ENCODE results near the gene SELENOP.

Gene SELENOP

DNA sequence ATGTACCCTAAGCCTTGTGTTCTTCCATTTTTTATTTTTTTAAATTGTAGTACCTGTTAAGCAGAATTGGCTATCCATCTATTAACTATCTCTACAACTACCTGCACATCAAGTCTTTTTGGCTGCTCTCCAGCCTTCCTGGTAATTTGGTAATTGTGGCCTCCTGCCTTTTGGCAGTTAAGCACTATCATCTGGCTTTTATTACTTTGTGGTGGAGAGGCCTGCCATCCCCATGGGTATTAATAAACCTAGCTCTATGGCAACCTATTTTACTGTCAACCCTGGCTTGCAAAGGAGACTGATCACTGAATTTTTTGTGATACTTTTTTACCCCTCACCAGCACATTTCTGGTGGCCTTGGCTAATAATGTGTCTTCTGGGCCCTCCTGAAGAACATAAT is 20.5 kb downstream of the SELENOP start:
- peaks cover 13% of the 10 kb centered on the region for H3K36me3 Mint-ChIP-seq (ENCODE audit: low read depth)
- H3K27me3 Mint-ChIP-seq (ENCODE audit: low read depth): no peaks in the 10 kb centered on the region
- no peak overlapping the region for H3K4me3 Mint-ChIP-seq
- H3K27ac Mint-ChIP-seq: no peak overlapping the region
- no peak for DNase-seq (ENCODE audit: low spot score)
- no peaks in the 10 kb centered on the region for H3K4me1 Mint-ChIP-seq (ENCODE audit: low read depth)
- peaks cover 15% of the 10 kb centered on the region for H3K9me3 Mint-ChIP-seq

DNA sequence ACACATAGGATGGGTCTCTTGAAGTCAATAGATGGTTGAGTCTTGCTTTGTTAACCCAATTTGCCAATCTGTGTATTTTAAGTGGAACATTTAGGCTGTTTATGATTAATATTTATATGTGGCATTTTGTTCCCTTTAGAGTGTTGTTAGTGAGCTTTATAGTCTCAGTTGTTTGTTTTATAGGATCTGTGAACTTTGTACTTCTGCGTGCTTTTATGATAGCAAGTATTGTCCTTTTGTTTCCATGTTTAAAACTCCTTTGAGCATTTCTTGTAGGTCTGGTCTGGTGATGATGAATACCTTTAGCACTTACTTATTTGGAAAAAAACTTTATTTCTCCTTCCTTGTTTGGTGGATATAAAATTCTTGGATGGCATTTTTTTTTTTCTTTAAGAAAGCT is 23.8 kb downstream of the SELENOP start:
- H3K9me3 Mint-ChIP-seq: peaks cover 15% of the 10 kb centered on the region
- H3K4me1 Mint-ChIP-seq (ENCODE audit: low read depth): no peaks in the 10 kb centered on the region
- no peaks in the 10 kb centered on the region for H3K27me3 Mint-ChIP-seq (ENCODE audit: low read depth)
- peaks cover 10% of the 10 kb centered on the region for H3K36me3 Mint-ChIP-seq (ENCODE audit: low read depth)
- H3K4me3 Mint-ChIP-seq: no peak overlapping the region
- no peak overlapping the region for H3K27ac Mint-ChIP-seq
- no peak for DNase-seq (ENCODE audit: low spot score)

DNA sequence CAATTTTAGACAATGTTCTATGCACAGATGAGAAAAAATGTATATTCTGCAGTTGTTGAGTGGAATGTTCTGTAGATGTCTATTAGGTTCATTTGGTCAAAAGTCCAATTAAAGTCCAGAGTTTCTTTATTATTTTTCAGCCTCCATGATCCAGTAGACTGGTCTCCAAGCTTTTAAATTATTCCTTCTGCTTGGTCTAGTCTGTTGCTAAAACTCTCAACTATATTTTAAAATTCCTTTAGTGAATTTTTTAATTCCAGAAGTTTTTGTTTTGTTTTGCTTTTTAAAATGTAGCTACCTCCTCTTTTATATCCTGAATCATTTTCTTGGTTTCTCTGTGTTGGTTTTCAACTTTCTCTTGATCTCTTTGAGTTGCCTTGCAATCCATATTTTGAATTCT is 24.6 kb downstream of the SELENOP start:
- Mint-ChIP-seq H3K36me3 (ENCODE audit: low read depth) (peaks cover 10% of the 10 kb centered on the region), H3K4me1 (ENCODE audit: low read depth) (no peaks in the 10 kb centered on the region), H3K9me3 (peaks cover 15% of the 10 kb centered on the region), H3K27me3 (ENCODE audit: low read depth) (no peaks in the 10 kb centered on the region), H3K4me3 (no peak overlapping the region), H3K27ac (no peak overlapping the region)
- DNase-seq (ENCODE audit: low spot score): no peak

DNA sequence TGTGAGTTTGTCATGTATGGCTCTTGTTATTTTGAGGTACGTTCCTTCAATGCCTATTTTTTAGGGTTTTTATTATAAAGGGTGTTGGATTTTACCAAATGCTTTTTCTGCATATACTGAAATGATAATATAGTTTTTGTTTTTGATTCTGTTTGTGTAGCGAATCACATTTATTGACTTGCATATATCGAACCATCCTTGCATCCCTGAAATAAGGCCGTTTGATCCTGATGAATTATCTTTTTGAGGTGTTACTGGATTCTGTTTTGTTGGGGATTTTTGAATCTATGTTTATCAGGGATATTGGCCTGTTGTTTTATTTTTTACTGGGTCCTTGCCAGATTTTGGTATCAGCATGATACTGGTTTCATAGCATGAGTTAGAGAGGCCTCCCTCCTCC is 25.9 kb downstream of the SELENOP start:
- Mint-ChIP-seq H3K36me3 (ENCODE audit: low read depth) (peaks cover 10% of the 10 kb centered on the region), H3K27me3 (ENCODE audit: low read depth) (no peaks in the 10 kb centered on the region), H3K4me1 (ENCODE audit: low read depth) (no peaks in the 10 kb centered on the region), H3K4me3 (no peak overlapping the region), H3K9me3 (peaks cover 15% of the 10 kb centered on the region), H3K27ac (no peak overlapping the region)
- DNase-seq (ENCODE audit: low spot score): no peak

GRCh38 chr5:42784132-42784531 is 27.6 kb downstream of the SELENOP start:
- Mint-ChIP-seq H3K27ac (no peak overlapping the region), H3K27me3 (ENCODE audit: low read depth) (no peaks in the 10 kb centered on the region), H3K9me3 (peaks cover 15% of the 10 kb centered on the region)

GRCh38 chr5:42781584-42781983 is 30.1 kb downstream of the SELENOP start:
- peaks cover 6% of the 10 kb centered on the region for H3K4me1 Mint-ChIP-seq (ENCODE audit: low read depth)
- no peaks in the 10 kb centered on the region for H3K27me3 Mint-ChIP-seq (ENCODE audit: low read depth)
- no peak overlapping the region for H3K27ac Mint-ChIP-seq
- H3K9me3 Mint-ChIP-seq: peaks cover 3% of the 10 kb centered on the region
- no peak for DNase-seq (ENCODE audit: low spot score)
- H3K36me3 Mint-ChIP-seq (ENCODE audit: low read depth): peaks cover 4% of the 10 kb centered on the region
- no peak overlapping the region for H3K4me3 Mint-ChIP-seq

More at GRCh38 chr5:42784132-42784531, 27.6 kb downstream of the SELENOP start:
- Mint-ChIP-seq H3K36me3 (ENCODE audit: low read depth) (peaks cover 9% of the 10 kb centered on the region), H3K4me1 (ENCODE audit: low read depth) (no peaks in the 10 kb centered on the region), H3K4me3 (no peak overlapping the region)
- DNase-seq (ENCODE audit: low spot score): no peak

GRCh38 chr5:42779083-42779482 is 32.6 kb downstream of the SELENOP start:
- no peaks in the 10 kb centered on the region for H3K27me3 Mint-ChIP-seq (ENCODE audit: low read depth)
- no peak overlapping the region for H3K4me3 Mint-ChIP-seq
- DNase-seq (ENCODE audit: low spot score): no peak
- no peaks in the 10 kb centered on the region for H3K9me3 Mint-ChIP-seq
- no peak overlapping the region for H3K27ac Mint-ChIP-seq
- peaks cover 6% of the 10 kb centered on the region for H3K4me1 Mint-ChIP-seq (ENCODE audit: low read depth)
- no peaks in the 10 kb centered on the region for H3K36me3 Mint-ChIP-seq (ENCODE audit: low read depth)

DNA sequence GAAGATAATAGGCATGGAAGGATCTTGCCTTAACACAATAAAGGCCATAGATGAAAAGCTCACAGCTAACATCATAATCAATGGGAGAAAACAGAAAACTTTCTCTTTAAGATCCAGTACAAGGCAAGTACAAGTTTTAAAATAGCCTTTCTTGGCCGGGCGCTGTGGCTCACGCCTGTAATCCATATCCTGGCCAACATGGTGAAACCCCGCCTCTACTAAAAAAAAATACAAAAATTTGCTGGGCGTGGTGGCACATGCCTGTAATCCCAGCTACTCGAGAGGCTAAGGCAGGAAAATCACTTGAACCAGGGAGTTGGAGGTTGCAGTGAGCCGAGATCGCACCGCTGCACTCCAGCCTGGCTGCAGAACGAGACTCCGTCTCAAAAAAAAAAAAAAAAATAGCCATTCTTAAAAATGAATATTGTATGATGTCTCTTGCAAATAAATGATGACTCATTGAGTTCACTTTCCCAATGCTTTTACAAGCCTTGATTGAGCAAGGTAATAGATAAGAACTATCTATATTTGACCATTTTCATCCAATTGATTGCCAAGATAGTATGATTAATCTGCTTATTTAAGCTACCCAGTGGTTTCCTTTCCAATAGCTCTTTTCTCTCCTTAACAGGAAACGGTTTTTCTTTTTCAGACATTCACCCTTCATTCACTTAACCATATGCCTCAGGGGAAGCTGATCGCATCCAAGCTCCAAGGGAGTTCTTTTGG is 39.3 kb downstream of the SELENOP start:
- Mint-ChIP-seq H3K9me3 (no peaks in the 10 kb centered on the region), H3K36me3 (ENCODE audit: low read depth) (peaks cover 6% of the 10 kb centered on the region), H3K27me3 (ENCODE audit: low read depth) (peaks cover 7% of the 10 kb centered on the region), H3K27ac (no peak overlapping the region), H3K4me3 (no peak overlapping the region), H3K4me1 (ENCODE audit: low read depth) (no peaks in the 10 kb centered on the region)
- no peak for DNase-seq (ENCODE audit: low spot score)

GRCh38 chr5:42770003-42770402 is 41.7 kb downstream of the SELENOP start:
- no peak for DNase-seq (ENCODE audit: low spot score)
- H3K4me3 Mint-ChIP-seq: no peak overlapping the region
- no peaks in the 10 kb centered on the region for H3K4me1 Mint-ChIP-seq (ENCODE audit: low read depth)
- H3K27me3 Mint-ChIP-seq (ENCODE audit: low read depth): peaks cover 12% of the 10 kb centered on the region
- peaks cover 6% of the 10 kb centered on the region for H3K36me3 Mint-ChIP-seq (ENCODE audit: low read depth)
- no peak overlapping the region for H3K27ac Mint-ChIP-seq
- no peaks in the 10 kb centered on the region for H3K9me3 Mint-ChIP-seq

GRCh38 chr5:42768106-42768504 is 43.6 kb downstream of the SELENOP start:
- Mint-ChIP-seq H3K27me3 (ENCODE audit: low read depth) (peaks cover 15% of the 10 kb centered on the region), H3K4me3 (no peak overlapping the region), H3K4me1 (ENCODE audit: low read depth) (no peaks in the 10 kb centered on the region), H3K9me3 (no peaks in the 10 kb centered on the region), H3K36me3 (ENCODE audit: low read depth) (peaks cover 8% of the 10 kb centered on the region), H3K27ac (no peak overlapping the region)
- no peak for DNase-seq (ENCODE audit: low spot score)

DNA sequence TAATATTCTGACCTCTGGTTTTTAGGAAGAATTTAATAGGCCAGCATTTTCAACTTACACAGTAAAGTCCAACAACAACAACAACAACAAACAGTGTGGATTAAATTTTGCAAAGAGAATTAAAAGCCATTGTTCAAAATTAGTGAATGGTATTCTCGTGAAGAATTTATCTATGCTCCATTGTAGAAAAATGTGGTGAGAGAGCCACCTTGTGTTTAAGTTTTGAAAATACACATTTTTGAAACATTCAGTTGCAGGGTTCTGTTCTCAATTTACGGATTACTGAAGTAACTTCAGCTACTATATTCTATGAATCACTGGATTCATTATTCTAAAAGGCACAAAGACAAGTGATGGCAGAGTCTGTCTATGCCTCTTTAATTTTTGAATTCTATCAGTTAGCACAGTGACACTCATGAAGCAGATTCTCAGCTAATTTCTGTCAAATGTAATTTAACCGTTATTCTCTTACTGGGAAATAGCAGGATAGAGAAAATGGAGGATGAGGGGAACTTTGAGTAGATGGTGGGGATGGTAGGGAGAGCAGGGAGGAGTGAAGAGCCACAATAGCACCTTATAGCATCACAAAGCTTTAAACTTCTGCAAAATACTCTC is 44.1 kb downstream of the SELENOP start:
- no peak for DNase-seq (ENCODE audit: low spot score)
- H3K9me3 Mint-ChIP-seq: no peaks in the 10 kb centered on the region

DNA sequence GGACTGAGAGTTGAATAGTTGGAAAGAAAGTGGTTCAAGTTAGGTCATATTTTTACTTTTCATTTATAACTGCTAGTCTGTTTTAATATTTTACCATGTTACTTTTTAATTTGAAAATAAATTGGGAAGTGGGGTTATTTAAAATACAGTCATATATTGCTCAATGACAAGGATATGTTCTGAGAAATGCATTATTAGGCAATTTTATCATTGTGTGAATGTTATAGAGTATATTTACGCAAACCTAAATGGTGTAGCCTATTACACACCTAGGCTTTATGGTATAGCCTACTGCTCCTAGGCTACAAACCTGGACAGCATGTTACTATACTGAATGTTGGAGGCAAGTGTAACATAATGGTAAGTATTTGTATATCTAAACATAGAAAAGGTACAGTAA is 49.9 kb downstream of the SELENOP start:
- Mint-ChIP-seq H3K27ac (no peak overlapping the region), H3K36me3 (ENCODE audit: low read depth) (peaks cover 6% of the 10 kb centered on the region), H3K4me1 (ENCODE audit: low read depth) (peaks cover 12% of the 10 kb centered on the region), H3K27me3 (ENCODE audit: low read depth) (peaks cover 14% of the 10 kb centered on the region), H3K4me3 (no peak overlapping the region), H3K9me3 (no peaks in the 10 kb centered on the region)
- DNase-seq (ENCODE audit: low spot score): no peak

More for the DNA sequence above, 44.1 kb downstream of the SELENOP start:
- Mint-ChIP-seq H3K36me3 (ENCODE audit: low read depth) (peaks cover 8% of the 10 kb centered on the region), H3K27me3 (ENCODE audit: low read depth) (peaks cover 15% of the 10 kb centered on the region), H3K4me3 (no peak overlapping the region), H3K4me1 (ENCODE audit: low read depth) (no peaks in the 10 kb centered on the region), H3K27ac (no peak overlapping the region)

DNA sequence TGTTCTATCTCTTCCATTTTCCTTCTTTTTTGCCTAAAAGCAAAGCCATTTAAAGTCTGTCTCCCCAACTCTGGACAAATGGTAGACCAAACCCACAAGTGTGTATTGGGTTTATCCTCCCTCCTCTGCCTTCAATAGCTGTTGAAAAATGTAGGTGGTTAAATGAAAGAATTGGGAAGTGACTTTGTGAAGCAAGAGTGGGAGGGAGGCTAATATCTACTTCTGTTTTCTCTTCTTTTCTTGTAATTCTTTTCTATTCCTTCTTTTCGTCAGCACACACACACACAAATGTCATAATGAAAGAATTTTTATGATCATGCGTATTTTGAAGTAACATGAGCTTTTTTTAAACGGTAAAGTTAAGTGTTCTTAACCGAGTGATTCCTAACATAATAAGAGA is 51.3 kb downstream of the SELENOP start:
- Mint-ChIP-seq H3K27ac (no peak overlapping the region), H3K4me3 (no peak overlapping the region), H3K4me1 (ENCODE audit: low read depth) (peaks cover 14% of the 10 kb centered on the region), H3K9me3 (no peaks in the 10 kb centered on the region), H3K27me3 (ENCODE audit: low read depth) (peaks cover 12% of the 10 kb centered on the region), H3K36me3 (ENCODE audit: low read depth) (peaks cover 6% of the 10 kb centered on the region)
- DNase-seq (ENCODE audit: low spot score): no peak

- H3K9me3 Mint-ChIP-seq: no peaks in the 10 kb centered on the region
- H3K4me1 Mint-ChIP-seq (ENCODE audit: low read depth): peaks cover 14% of the 10 kb centered on the region
- H3K27me3 Mint-ChIP-seq (ENCODE audit: low read depth): peaks cover 12% of the 10 kb centered on the region
- H3K27ac Mint-ChIP-seq: no peak overlapping the region
- no peak overlapping the region for H3K4me3 Mint-ChIP-seq
- DNase-seq (ENCODE audit: low spot score): no peak
- H3K36me3 Mint-ChIP-seq (ENCODE audit: low read depth): peaks cover 5% of the 10 kb centered on the region
Observed at GRCh38 chr5:42759456-42759855, 52.2 kb downstream of the SELENOP start.
